ENCODE measurements around the gene HPRT1. TPM values are rescaled to one million over a fixed set of nuclear protein-coding genes. Genes with fewer than 3 reads are reported as not detected.

The HPRT1 gene
- polyA plus RNA-seq, 6 donors from 2014 or later = 85.3 to 148 (median 93.6) TPM

DNA sequence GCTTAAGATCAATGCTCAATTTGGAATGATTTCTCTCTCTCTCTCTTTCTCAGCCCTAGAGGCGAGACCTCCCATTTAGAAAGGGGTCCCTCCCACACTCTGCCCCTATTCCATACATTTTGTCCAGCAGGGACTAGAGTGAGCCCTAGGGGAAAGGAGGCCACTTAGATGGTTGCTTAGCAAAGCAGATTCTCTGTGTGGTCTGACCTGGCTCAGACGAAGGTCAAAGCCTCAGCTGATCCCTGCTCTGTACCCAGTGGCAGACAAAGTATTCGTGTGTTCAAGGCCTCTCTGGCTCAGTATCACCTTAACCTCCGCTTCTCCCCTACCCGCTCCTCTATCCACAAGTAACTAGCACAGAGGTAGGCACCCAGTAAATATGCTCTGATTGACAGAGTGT, 78.4 kb downstream of the HPRT1 start:
- Mint-ChIP-seq H3K36me3 (no peaks in the 10 kb centered on the region), H3K4me3 (no peak overlapping the region), H3K27me3 (peaks cover 0 to 33% (median 4%) of the 10 kb centered on the region in 3 donors), H3K27ac (no peak overlapping the region), H3K9me3 (peaks cover 0 to 2% (median 0%) of the 10 kb centered on the region in 7 donors), H3K4me1 (peaks cover 0 to 3% (median 0%) of the 10 kb centered on the region in 3 donors)
- ATAC-seq (ENCODE audit: low read depth in 2 of 2) = no peak
- no peak for DNase-seq

DNA sequence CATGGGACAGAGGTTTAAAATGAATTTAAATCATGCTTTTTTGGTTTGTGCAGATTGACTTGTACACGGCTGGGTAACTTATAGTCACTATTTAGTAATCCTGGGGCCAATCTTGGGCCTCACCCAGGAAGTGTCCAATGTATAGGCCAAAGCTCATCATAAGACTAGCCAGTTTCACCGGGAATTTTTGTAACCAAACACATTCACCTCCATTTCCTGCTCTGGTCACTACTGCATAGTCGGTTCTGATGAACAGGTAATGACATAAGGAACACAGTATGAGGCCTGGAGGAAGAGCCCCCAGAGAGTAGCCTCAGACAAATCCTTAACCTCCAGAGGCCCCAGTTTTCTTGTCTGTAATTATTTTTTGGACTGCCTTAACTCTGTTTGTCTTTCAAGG, 81.9 kb downstream of the HPRT1 start:
- DNase-seq (no peak), ATAC-seq (ENCODE audit: low read depth in 2 of 2) (no peak)
- Mint-ChIP-seq H3K9me3 (peaks cover 0 to 2% (median 0%) of the 10 kb centered on the region in 7 donors), H3K4me1 (peaks cover 0 to 7% (median 0%) of the 10 kb centered on the region in 3 donors), H3K4me3 (no peak overlapping the region), H3K36me3 (no peaks in the 10 kb centered on the region), H3K27ac (no peak overlapping the region), H3K27me3 (peaks cover 8 to 44% (median 14%) of the 10 kb centered on the region in 3 donors)

- no peak for ATAC-seq (ENCODE audit: low read depth in 2 of 2)
- peaks cover 0 to 7% (median 0%) of the 10 kb centered on the region in 3 donors for H3K4me1 Mint-ChIP-seq
- no peak overlapping the region for H3K4me3 Mint-ChIP-seq
- no peak for DNase-seq
- H3K9me3 Mint-ChIP-seq = peaks cover 0 to 3% (median 0%) of the 10 kb centered on the region in 7 donors
- no peak overlapping the region for H3K27ac Mint-ChIP-seq
- H3K36me3 Mint-ChIP-seq = no peaks in the 10 kb centered on the region
- H3K27me3 Mint-ChIP-seq = peaks cover 8 to 45% (median 14%) of the 10 kb centered on the region in 3 donors
Observed at GRCh38 chrX:134542485-134542884, 82.5 kb downstream of the HPRT1 start.

DNA sequence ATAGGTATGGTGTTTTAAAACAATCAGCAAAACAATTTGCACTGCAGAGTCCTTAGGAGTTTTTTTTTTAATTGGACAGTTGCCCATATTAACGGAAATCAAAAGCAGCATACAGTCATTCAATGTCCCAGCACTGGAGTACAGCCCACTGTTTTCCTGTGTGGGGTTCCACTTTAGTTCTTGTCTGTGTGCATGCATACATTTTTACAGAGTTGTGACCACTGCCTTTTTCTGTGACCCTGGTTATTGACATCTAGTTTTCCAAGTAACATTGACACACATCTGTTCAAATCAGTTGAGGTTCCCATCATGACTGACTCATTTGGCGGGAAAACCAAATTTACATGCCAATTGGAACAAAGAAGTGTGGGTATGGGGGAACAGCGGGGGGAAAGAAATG, 83.3 kb downstream of the HPRT1 start:
- Mint-ChIP-seq H3K27ac (no peak overlapping the region), H3K4me3 (no peak overlapping the region), H3K36me3 (no peaks in the 10 kb centered on the region), H3K27me3 (peaks cover 12 to 42% (median 18%) of the 10 kb centered on the region in 3 donors), H3K4me1 (peaks cover 1 to 8% (median 2%) of the 10 kb centered on the region in 3 donors), H3K9me3 (peaks cover 0 to 5% (median 3%) of the 10 kb centered on the region in 7 donors)
- ATAC-seq (ENCODE audit: low read depth in 2 of 2) = no peak
- DNase-seq = no peak

GRCh38 chrX:134544135-134544512, 84.2 kb downstream of the HPRT1 start:
- Mint-ChIP-seq H3K4me3 (peak overlapping the region in 2 of 8 donors; percentile 16 to 47), H3K9me3 (peaks cover 0 to 13% (median 10%) of the 10 kb centered on the region in 7 donors), H3K36me3 (peaks cover 0 to 4% of the 10 kb centered on the region in 2 donors), H3K4me1 (peaks cover 8 to 16% (median 11%) of the 10 kb centered on the region in 3 donors), H3K27me3 (peaks cover 16 to 44% (median 26%) of the 10 kb centered on the region in 3 donors), H3K27ac (no peak overlapping the region)
- DNase-seq (no peak), ATAC-seq (ENCODE audit: low read depth in 2 of 2) (no peak)

DNA sequence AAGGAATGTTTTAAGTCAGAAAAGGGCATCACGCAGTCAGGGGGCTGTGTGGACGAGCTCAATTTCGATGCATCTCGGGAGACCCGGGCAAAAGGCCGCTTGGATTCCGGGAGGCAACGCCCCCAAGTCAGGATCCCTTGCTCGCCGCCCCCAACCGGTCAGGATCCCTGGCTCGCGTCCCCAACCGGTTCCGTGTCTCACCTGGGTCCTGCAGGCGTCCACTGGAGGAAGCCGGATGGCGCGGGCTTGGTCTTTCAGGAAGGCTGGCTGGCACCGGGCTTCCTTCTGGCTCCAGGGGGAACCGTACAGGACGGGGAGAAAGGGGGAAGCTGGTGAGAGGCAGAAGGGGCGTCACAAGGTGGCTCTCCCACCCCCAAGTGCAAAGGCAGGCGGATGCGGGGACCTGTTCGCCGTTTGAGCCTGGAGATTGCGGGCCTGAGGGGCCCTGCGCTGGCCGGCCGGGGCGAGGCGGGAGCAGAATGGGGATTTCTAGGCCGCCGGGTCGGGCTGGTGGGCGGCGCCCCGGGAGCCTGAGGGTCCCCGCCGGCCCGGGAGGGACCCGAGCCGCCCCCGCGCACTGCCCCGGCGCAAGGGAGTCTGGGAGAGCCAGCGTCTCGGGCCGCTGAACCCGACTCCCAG, 84.7 kb downstream of the HPRT1 start:
- H3K27ac Mint-ChIP-seq = no peak overlapping the region
- ATAC-seq (ENCODE audit: low read depth in 2 of 2) (no peak), DNase-seq (no peak)
- peaks cover 10 to 19% (median 13%) of the 10 kb centered on the region in 3 donors for H3K4me1 Mint-ChIP-seq
- H3K9me3 Mint-ChIP-seq = peaks cover 0 to 15% (median 10%) of the 10 kb centered on the region in 7 donors
- peaks cover 18 to 49% (median 31%) of the 10 kb centered on the region in 3 donors for H3K27me3 Mint-ChIP-seq
- H3K4me3 Mint-ChIP-seq = peak overlapping the region in 4 of 8 donors; percentile 32 to 82 (median 47)
- H3K36me3 Mint-ChIP-seq = peaks cover 0 to 7% of the 10 kb centered on the region in 2 donors

DNA sequence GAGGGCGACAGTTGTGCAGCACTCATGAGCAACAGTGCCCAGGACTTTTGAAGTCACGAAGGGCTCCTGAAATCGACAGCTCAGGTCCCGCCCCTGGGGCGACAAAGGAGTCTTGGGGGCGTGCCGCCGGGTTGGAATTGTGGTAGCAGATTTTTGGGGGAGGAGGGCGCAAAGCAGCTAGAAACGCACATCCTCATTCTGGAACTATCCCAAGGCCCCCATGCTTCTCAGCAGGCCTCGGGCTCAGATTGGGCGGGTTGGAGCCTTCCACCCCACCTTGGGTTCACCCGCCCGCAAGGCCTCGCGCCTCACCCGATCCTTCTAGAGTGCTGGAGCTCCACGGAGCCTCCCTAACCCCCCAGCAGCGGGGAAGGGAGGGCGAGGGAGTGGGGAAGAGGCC, 85.5 kb downstream of the HPRT1 start:
- H3K27me3 Mint-ChIP-seq = peaks cover 22 to 58% (median 40%) of the 10 kb centered on the region in 3 donors
- H3K27ac Mint-ChIP-seq = no peak overlapping the region
- H3K4me3 Mint-ChIP-seq = peak overlapping the region in 2 of 8 donors; percentile 5 to 24

DNA sequence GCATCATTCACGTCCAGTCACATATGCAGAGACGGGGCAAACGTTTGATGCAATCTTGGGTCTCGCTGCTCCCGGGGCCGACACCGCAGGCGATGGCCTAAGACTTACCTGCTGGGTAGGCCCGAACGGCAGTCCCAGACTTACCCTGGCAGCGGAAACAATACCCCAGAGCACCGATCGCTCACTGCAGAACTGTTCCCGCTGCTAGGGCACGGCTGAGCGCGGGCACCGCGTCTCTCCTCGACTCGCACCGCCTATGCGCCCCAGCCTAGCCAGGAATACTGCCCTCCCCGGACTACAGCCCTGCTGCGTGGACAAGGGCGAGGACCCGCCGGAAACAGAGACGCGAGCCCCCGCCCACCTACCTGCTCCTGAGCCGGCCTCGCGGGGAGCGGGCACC, 86.2 kb downstream of the HPRT1 start:
- Mint-ChIP-seq H3K4me3 (peak overlapping the region in 1 of 8 donors; percentile 24), H3K36me3 (peaks cover 0 to 14% of the 10 kb centered on the region in 2 donors), H3K4me1 (peaks cover 18 to 30% (median 23%) of the 10 kb centered on the region in 3 donors), H3K27me3 (peaks cover 23 to 62% (median 43%) of the 10 kb centered on the region in 3 donors), H3K27ac (no peak overlapping the region), H3K9me3 (peaks cover 0 to 19% (median 10%) of the 10 kb centered on the region in 7 donors)
- no peak for DNase-seq
- no peak for ATAC-seq (ENCODE audit: low read depth in 2 of 2)

More for the DNA sequence above, 85.5 kb downstream of the HPRT1 start:
- ATAC-seq (ENCODE audit: low read depth in 2 of 2) (no peak), DNase-seq (no peak)
- Mint-ChIP-seq H3K9me3 (peaks cover 0 to 19% (median 10%) of the 10 kb centered on the region in 7 donors), H3K4me1 (peaks cover 17 to 28% (median 21%) of the 10 kb centered on the region in 3 donors), H3K36me3 (peaks cover 0 to 13% of the 10 kb centered on the region in 2 donors)

DNA sequence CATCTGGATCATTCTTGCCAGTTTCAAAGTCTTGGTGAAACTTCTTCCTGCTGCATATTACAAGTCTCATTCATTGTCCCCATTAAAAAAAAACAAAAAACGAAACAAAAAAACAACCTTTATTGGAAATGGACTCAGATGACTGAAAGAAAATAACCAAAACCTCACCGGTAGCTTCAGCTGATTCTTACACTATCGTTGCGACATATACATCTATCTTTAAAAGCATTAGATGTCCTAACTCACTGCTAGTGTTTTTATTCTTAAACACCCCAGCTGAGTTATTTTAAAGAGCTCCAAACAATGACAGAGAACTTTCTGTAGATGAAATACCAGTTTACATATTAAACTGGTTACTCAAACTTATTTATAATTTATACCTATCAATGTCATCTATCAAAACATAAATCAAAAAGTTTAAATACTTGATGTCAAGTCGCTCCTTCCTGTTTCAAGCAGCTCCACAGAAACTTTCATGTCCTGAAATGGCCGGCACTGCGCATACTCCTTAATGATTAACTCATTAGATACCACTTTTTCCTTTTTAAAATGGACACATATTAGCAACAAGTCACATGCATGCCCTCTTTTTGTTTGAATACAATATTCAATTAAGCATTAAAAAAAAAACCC, 87.2 kb downstream of the HPRT1 start:
- H3K4me1 Mint-ChIP-seq = peaks cover 18 to 30% (median 23%) of the 10 kb centered on the region in 3 donors
- DNase-seq (no peak), ATAC-seq (ENCODE audit: low read depth in 2 of 2) (no peak)
- H3K9me3 Mint-ChIP-seq = peaks cover 0 to 19% (median 10%) of the 10 kb centered on the region in 7 donors
- H3K4me3 Mint-ChIP-seq = no peak overlapping the region
- H3K27me3 Mint-ChIP-seq = peaks cover 23 to 72% (median 43%) of the 10 kb centered on the region in 3 donors
- no peak overlapping the region for H3K27ac Mint-ChIP-seq
- peaks cover 0 to 14% of the 10 kb centered on the region in 2 donors for H3K36me3 Mint-ChIP-seq

DNA sequence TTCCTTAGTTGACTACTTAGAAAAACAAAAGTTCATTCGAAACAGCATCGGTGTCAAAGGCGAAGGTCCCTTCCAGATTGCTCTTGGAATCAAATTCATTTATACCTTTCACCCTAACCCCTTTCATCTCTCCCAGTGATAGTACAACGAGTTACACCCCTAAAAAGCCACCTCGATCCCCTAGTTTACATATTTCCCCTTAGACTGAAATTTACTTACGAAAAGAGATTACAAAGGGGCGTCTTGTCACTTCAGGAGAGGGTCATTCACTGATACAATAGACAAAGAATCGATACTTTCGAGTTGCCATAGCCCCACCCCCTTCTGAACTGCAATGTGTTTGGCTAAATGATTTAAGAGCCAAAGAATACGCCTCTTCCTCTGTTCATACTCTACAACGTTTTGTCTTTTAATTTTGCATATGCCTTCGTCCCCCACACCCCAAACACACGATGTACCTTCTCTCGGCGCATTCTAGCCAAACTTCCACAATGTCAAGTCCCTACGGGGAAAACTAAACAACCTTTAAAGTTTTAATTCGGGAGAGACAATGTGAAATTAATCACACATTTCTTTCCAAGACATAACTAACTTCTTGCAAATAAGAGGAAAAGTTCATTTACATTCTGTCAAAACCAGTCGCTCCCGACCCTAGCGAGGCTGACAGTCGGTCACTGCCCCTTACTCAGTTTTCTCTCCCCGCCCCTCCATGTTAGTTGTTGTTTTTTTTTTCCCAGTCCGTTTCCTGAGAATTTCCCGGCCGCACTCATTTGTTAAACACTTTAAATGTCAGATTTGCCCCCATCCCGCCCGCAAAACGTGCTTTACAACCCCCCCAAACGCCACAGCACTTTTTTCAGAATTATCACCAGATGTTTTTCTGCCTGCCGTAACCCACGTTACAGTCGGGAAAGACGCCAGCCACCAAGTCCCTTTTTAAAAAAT, 88.6 kb downstream of the HPRT1 start:
- H3K27ac Mint-ChIP-seq = peak overlapping the region in 3 of 6 donors; percentile 18 to 72 (median 57)
- H3K9me3 Mint-ChIP-seq = peaks cover 0 to 19% (median 10%) of the 10 kb centered on the region in 7 donors
- peaks cover 0 to 14% of the 10 kb centered on the region in 2 donors for H3K36me3 Mint-ChIP-seq
- ATAC-seq (ENCODE audit: low read depth in 2 of 2) = no peak
- H3K4me1 Mint-ChIP-seq = peaks cover 18 to 27% (median 23%) of the 10 kb centered on the region in 3 donors
- peak; percentile 6 for DNase-seq
- H3K27me3 Mint-ChIP-seq = peaks cover 29 to 70% (median 48%) of the 10 kb centered on the region in 3 donors
- peak overlapping the region; percentile 81 to 92 (median 88) for H3K4me3 Mint-ChIP-seq
